Type B pancreatic cell (in vitro differentiated cells): ENCODE results near the gene SRGAP3. TPM values are rescaled to one million over a fixed set of nuclear protein-coding genes. Genes with fewer than 3 reads are reported as not detected.

Experiments used
- DNase-seq: peaks from one replicate; pipeline ENCODE4 v3.0.0; 2021; ENCODE audit warnings: mixed read lengths; ENCODE audit not compliant: unreplicated experiment; ENCODE audit errors: extremely low spot score
- H3K27ac Mint-ChIP-seq: 2 replicates; pipeline ENCODE4 v1.8.0; 2021; ENCODE audit warnings: mild to moderate bottlenecking, mixed read lengths
- H3K27me3 Mint-ChIP-seq: 2 replicates; pipeline ENCODE4 v1.8.0; 2021; ENCODE audit warnings: mixed read lengths
- H3K36me3 Mint-ChIP-seq: 2 replicates; pipeline ENCODE4 v1.8.0; 2021; ENCODE audit warnings: mixed read lengths
- H3K4me1 Mint-ChIP-seq: one replicate; pipeline ENCODE4 v1.8.0; 2021; ENCODE audit warnings: mixed read lengths; ENCODE audit not compliant: unreplicated experiment
- H3K4me3 Mint-ChIP-seq: 2 replicates; pipeline ENCODE4 v1.8.0; 2021; ENCODE audit warnings: mild to moderate bottlenecking, mixed read lengths
- H3K9me3 Mint-ChIP-seq: 2 replicates; pipeline ENCODE4 v1.8.0; 2021; ENCODE audit warnings: mixed read lengths
- CTCF ChIP-seq: fragments of 200-600 bp; sonication (generic); conservative IDR thresholded peaks from 2 replicates; pipeline ENCODE4 v1.5.0; 2021; ENCODE audit warnings: antibody characterized with exemption, mild to moderate bottlenecking
- total RNA-seq: library from RNA; stranded (reverse); gene quantifications from 2 replicates; pipeline ENCODE4 v1.2.1, GENCODE V29; 2021; ENCODE audit warnings: low replicate concordance

The SRGAP3 gene
- total RNA-seq, 1 donor from 2014 or later: 41.7 TPM

- H3K9me3 Mint-ChIP-seq: peaks cover 4% of the 10 kb centered on the region
- TF ChIP-seq CTCF: no peak
- peaks cover 54% of the 10 kb centered on the region for H3K4me1 Mint-ChIP-seq
- H3K36me3 Mint-ChIP-seq: peaks cover 22% of the 10 kb centered on the region
- DNase-seq: no peak
- no peak overlapping the region for H3K27ac Mint-ChIP-seq
- H3K27me3 Mint-ChIP-seq: no peaks in the 10 kb centered on the region
- H3K4me3 Mint-ChIP-seq: no peak overlapping the region
Measured at GRCh38 chr3:9194509-9195184, 54.8 kb downstream of the SRGAP3 start.

- Mint-ChIP-seq H3K27me3 (no peaks in the 10 kb centered on the region), H3K27ac (no peak overlapping the region), H3K36me3 (peaks cover 22% of the 10 kb centered on the region), H3K9me3 (peaks cover 4% of the 10 kb centered on the region), H3K4me3 (no peak overlapping the region), H3K4me1 (peaks cover 46% of the 10 kb centered on the region)
- no peak for TF ChIP-seq CTCF
- no peak for DNase-seq
Measured at GRCh38 chr3:9193633-9194195, 55.7 kb downstream of the SRGAP3 start.

GRCh38 chr3:9193211-9193610 lies 56.2 kb downstream of the SRGAP3 start:
- no peak overlapping the region for H3K27ac Mint-ChIP-seq
- no peak overlapping the region for H3K4me3 Mint-ChIP-seq
- no peak for DNase-seq
- TF ChIP-seq CTCF: no peak
- H3K36me3 Mint-ChIP-seq: peaks cover 22% of the 10 kb centered on the region
- peaks cover 4% of the 10 kb centered on the region for H3K9me3 Mint-ChIP-seq
- no peaks in the 10 kb centered on the region for H3K27me3 Mint-ChIP-seq
- peaks cover 43% of the 10 kb centered on the region for H3K4me1 Mint-ChIP-seq

- peaks cover 51% of the 10 kb centered on the region for H3K4me1 Mint-ChIP-seq
- no peaks in the 10 kb centered on the region for H3K27me3 Mint-ChIP-seq
- peaks cover 22% of the 10 kb centered on the region for H3K36me3 Mint-ChIP-seq
- no peak overlapping the region for H3K4me3 Mint-ChIP-seq
- H3K27ac Mint-ChIP-seq: peak overlapping the region; percentile 40
- DNase-seq: no peak
- no peak for TF ChIP-seq CTCF
- H3K9me3 Mint-ChIP-seq: peaks cover 4% of the 10 kb centered on the region
Measured at GRCh38 chr3:9192248-9193025, 57.0 kb downstream of the SRGAP3 start.

GRCh38 chr3:9190276-9190675 lies 59.2 kb downstream of the SRGAP3 start:
- H3K4me1 Mint-ChIP-seq: peaks cover 48% of the 10 kb centered on the region
- no peak overlapping the region for H3K4me3 Mint-ChIP-seq
- TF ChIP-seq CTCF: no peak
- H3K36me3 Mint-ChIP-seq: peaks cover 26% of the 10 kb centered on the region
- peaks cover 4% of the 10 kb centered on the region for H3K9me3 Mint-ChIP-seq
- H3K27ac Mint-ChIP-seq: no peak overlapping the region
- H3K27me3 Mint-ChIP-seq: no peaks in the 10 kb centered on the region
- DNase-seq: no peak
